Glutamatergic neuron (in vitro differentiated cells): Measurements from ENCODE around the gene ARMH2. TPM values are rescaled to one million over a fixed set of nuclear protein-coding genes. Genes with fewer than 3 reads are reported as not detected.
"Not testable (repeated sequence)": the region's sequence is repeated elsewhere in the genome, so short reads cannot be mapped to it uniquely, and the experiment has no call there.

Experiments
- DNase-seq: peaks from one replicate; pipeline ENCODE4 v3.0.0; 2022
- H3K27ac Mint-ChIP-seq: one replicate; pipeline ENCODE4 v1.8.0; 2020; ENCODE audit warnings: mild to moderate bottlenecking, mixed read lengths, inconsistent platforms; ENCODE audit not compliant: unreplicated experiment
- H3K27me3 Mint-ChIP-seq: one replicate; pipeline ENCODE4 v1.8.0; 2020; ENCODE audit warnings: mild to moderate bottlenecking, moderate library complexity, mixed read lengths, inconsistent platforms; ENCODE audit not compliant: unreplicated experiment
- H3K36me3 Mint-ChIP-seq: one replicate; pipeline ENCODE4 v1.8.0; 2020; ENCODE audit warnings: mild to moderate bottlenecking, mixed read lengths, inconsistent platforms; ENCODE audit not compliant: unreplicated experiment
- H3K4me1 Mint-ChIP-seq: one replicate; pipeline ENCODE4 v1.8.0; 2020; ENCODE audit warnings: mild to moderate bottlenecking, low read depth, mixed read lengths, inconsistent platforms; ENCODE audit not compliant: unreplicated experiment
- H3K4me3 Mint-ChIP-seq: one replicate; pipeline ENCODE4 v1.8.0; 2020; ENCODE audit warnings: mild to moderate bottlenecking, mixed read lengths, inconsistent platforms; ENCODE audit not compliant: unreplicated experiment
- H3K9me3 Mint-ChIP-seq: one replicate; pipeline ENCODE4 v1.8.0; 2020; ENCODE audit warnings: mild to moderate bottlenecking, moderate library complexity, mixed read lengths, inconsistent platforms; ENCODE audit not compliant: unreplicated experiment
- CTCF ChIP-seq: fragments of 200-600 bp; sonication (generic); IDR thresholded peaks from one replicate; pipeline ENCODE4 v1.5.0; 2021; ENCODE audit not compliant: partially characterized antibody, unreplicated experiment
- total RNA-seq: library from RNA; stranded (reverse); fragmentation: NEBNext Ultra II Directional; extraction: Animal tissue kit (Norgen Biotek cat#: 25700); gene quantifications from one replicate; pipeline ENCODE4 v1.2.1, GENCODE V29; 2021; ENCODE audit not compliant: unreplicated experiment

ARMH2 gene
- total RNA-seq, 1 donor from 2014 or later: 0.54 TPM

- Mint-ChIP-seq H3K9me3 (peaks cover under 1% of the 10 kb centered on the region), H3K4me3 (no peak overlapping the region), H3K36me3 (no peaks in the 10 kb centered on the region), H3K27me3 (peaks cover 2% of the 10 kb centered on the region), H3K4me1 (no peaks in the 10 kb centered on the region), H3K27ac (no peak overlapping the region)
- TF ChIP-seq CTCF: no peak
- no peak for DNase-seq
Measured at GRCh38 chr6:24757611-24758010, 41.1 kb downstream of the ARMH2 start.

DNA sequence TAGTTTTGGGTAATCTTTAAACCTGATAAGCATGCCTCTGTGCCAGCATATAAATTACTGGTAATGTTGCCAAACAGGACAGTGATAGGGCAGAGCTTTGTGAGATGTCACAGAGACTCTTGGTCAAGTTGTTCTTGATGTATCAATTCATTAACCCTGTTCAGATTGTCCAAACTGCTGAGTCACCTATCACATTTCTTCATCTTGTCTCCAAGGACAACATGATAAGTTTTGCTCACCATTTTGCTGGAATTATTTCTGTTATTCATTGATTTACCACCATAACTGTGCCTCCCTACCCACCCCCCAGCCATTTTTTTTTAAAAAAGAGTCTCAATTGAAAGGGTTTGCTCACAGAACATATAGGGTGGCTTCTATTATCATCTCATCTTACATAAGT is 43.4 kb downstream of the ARMH2 start:
- no peak overlapping the region for H3K27ac Mint-ChIP-seq
- H3K4me3 Mint-ChIP-seq: no peak overlapping the region
- H3K36me3 Mint-ChIP-seq: no peaks in the 10 kb centered on the region
- no peak for TF ChIP-seq CTCF
- H3K4me1 Mint-ChIP-seq: no peaks in the 10 kb centered on the region
- H3K27me3 Mint-ChIP-seq: peaks cover 2% of the 10 kb centered on the region
- no peak for DNase-seq
- peaks cover 3% of the 10 kb centered on the region for H3K9me3 Mint-ChIP-seq

DNA sequence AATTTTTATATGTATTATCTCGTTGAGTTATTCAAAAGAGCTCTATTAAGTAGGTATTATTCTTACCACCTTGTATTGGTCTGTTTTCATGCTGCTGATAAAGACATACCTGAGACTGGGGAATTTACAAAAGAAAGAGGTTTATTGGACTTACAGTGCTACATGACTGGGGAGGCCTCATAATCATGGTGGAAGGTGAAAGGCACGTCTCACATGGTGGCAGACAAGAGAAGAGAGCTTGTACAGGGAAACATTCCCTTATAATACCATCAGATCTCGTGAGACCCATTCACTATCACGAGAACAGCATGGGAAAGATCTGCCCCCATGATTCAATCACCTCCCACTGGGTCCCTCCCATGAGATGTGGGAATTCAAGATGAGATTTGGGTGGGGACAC is 44.3 kb downstream of the ARMH2 start:
- H3K27ac Mint-ChIP-seq, DNase-seq, H3K4me3 Mint-ChIP-seq, H3K36me3 Mint-ChIP-seq, H3K27me3 Mint-ChIP-seq, H3K4me1 Mint-ChIP-seq, H3K9me3 Mint-ChIP-seq: not testable (repeated sequence)

DNA sequence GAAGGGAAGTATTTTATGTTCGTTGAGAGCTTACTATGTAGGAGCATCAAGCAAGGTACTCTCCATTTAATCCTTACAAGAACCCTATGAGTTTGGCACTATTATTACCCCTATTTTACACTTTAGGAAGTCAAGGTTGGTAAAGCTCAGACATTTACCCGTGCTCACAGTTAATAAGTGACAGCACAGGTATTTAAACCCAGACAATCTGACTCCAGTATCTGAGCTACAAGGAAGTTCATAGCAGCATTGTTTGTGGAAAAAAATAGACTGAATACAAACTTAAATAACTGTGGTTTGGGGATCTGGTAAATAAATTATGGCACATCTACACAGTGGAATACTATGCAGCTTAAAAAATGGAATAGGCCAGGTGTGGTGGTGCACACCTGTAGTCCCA is 45.2 kb downstream of the ARMH2 start:
- no peak overlapping the region for H3K4me3 Mint-ChIP-seq
- H3K36me3 Mint-ChIP-seq: no peaks in the 10 kb centered on the region
- no peak for TF ChIP-seq CTCF
- peaks cover 3% of the 10 kb centered on the region for H3K9me3 Mint-ChIP-seq
- DNase-seq: no peak
- no peak overlapping the region for H3K27ac Mint-ChIP-seq
- no peaks in the 10 kb centered on the region for H3K4me1 Mint-ChIP-seq
- peaks cover 2% of the 10 kb centered on the region for H3K27me3 Mint-ChIP-seq

DNA sequence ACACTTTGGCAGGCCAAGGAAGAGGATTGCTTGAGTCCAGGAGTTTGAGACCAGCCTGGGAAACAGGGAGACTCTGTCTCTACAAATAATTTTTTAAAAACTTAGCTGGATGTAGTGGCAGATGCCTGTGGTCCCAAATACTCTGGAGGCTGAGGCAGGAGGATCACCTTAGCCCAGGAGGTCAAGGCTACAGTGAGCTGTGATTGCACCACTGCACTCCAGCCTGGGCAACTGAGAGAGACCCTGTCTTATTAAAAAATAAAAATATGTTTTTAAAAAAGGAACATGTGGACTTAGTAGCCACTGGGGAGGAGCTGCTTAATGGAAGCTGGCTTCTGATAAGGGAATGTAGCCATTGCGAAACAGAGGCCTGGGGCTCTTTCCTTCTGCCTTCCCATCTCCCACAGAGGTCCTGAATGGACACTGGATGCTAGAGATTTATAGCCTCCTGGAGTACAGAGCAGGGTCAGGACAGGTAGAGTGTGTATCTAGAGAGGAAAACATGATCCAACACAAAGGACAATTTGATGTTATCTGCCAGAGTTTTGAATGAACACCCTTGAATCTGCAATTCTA is 45.7 kb downstream of the ARMH2 start:
- Mint-ChIP-seq H3K36me3 (no peaks in the 10 kb centered on the region), H3K4me3 (no peak overlapping the region), H3K27ac (no peak overlapping the region), H3K4me1 (no peaks in the 10 kb centered on the region), H3K27me3 (peaks cover 2% of the 10 kb centered on the region), H3K9me3 (peaks cover 3% of the 10 kb centered on the region)
- DNase-seq: no peak
- no peak for TF ChIP-seq CTCF
